Superior temporal gyrus (tissue), 1 donor: ENCODE data around the gene DPYD.

Experiments used
- DNase-seq: peaks from one replicate; pipeline ENCODE4 v3.0.0-alpha.2; 2016; ENCODE audit errors: extremely low spot score

DPYD gene

DNA sequence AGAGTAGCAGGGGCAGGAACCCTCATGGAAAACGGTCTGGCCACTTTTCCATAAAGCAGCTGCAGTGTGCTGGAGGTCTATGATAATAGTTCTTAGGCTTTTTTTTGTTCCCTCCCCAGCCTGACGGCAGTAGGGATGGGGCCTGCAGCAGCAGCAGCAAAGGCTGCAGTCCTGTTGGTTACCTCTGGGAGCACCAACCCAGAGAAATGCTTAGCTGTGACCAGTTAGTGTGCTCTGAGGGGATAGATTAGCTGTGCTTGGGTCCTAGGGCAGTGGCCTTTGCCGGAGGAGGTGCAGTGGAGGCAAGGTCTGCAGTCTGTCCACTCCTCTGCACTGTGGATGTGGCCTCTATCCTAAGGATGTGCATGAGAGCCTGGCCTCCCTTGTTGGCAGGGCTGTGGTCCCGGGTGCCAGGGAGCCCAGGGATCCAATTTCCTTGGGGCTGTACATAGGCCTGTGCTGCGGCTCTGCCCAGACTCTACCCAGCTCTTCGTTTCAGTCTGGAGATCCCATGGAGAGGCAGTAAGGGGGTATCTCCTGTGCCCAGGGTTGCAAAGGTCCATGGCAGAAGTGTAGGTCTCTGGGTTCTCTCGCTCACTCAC lies 876.6 kb downstream of the DPYD start:
- no peak for DNase-seq

DNA sequence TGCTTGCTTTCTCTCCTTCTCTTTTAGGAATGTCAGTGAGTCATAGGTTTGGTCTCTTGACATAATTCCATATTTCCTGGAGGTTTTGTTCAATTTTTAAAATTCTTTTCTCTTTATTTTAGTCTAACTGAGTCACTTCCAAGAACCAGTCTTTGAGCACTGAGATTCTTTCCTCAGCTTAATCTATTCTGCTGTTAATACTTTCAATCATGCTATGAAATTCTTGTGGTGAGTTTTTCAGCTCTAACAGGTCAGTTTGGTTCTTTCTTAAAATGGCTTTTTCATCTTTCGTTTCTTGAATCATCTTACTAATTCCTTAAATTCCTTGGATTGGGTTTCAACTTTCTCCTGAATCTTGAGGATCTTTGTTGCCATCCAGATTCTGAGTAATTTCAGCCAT lies 878.3 kb downstream of the DPYD start:
- no peak for DNase-seq

DNA sequence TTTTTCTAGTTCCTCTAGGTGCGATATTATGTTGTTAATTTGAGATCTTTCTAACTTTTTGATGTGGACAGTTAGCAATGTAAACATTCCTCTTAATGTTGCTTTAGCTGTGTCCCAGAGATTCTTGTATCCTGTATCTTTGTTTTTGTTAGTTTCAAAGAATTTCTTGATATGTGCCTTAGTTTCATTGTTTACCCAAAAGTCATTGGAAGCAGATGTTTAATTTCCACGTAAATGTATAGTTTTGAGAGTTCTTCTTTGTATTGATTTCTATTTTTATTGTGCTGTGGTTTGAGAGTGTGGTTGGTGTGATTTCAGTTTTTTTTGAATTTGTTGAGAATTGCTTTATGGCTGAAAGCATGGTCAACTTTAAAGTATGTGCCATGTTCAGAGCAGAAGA lies 879.8 kb downstream of the DPYD start:
- no peak for DNase-seq

GRCh38 chr1:97038410-97038809 lies 882.4 kb downstream of the DPYD start:
- no peak for DNase-seq

- DNase-seq: no peak
Measured at GRCh38 chr1:97034651-97035050, 886.2 kb downstream of the DPYD start.

- DNase-seq: no peak
Measured at GRCh38 chr1:97033949-97034348, 886.9 kb downstream of the DPYD start.
